ENCODE data around the gene SLC30A7.

DNA sequence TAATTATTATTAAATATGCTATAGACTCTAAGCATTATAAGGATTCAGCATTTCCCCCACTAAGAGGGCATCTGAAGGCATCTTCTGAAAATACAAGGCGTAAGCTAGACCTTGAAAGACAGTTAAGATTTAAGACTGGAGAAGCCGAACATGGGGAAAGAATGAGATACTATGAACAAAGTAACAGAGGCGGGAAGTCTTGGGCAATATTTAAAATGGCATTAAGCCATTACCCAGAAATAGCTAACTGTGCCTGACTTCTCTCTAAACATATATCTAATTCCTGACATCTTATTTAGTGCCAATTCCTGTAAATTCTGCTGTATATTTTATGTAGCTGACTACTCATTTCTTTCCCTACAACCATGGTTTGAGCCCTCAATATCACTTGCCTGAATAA, 108.8 kb downstream of the SLC30A7 start:
- TF ChIP-seq CTCF (conservative IDR thresholded peaks at IDR 0.05) (no peak), ZFX (IDR thresholded peaks at IDR 0.05) (no peak)

Data from C4-2B (cell line).